OCI-LY7 (cell line): ENCODE results near the gene CXCL14. TPM values are rescaled to one million over a fixed set of nuclear protein-coding genes. Genes with fewer than 3 reads are reported as not detected.

Experiments used
- BruUV-seq: library from RNA; stranded (reverse); fragments of 400-500 nt; replicated peaks from 2 replicates; lab custom pipeline; 2021; lab: Mats Ljungman, UMichigan
- CTCF ChIA-PET: fragments of 300-600 bp; sonication (Branson Sonifier 250); formaldehyde crosslinking; loops from one replicate; lab custom pipeline; 2022; ENCODE audit warnings: antibody characterized with exemption; ENCODE audit not compliant: unreplicated experiment; lab: Charles Lee
- POLR2A ChIA-PET: fragments of 300-600 bp; sonication (Branson Sonifier 250); formaldehyde crosslinking; loops from one replicate; lab custom pipeline; 2022; ENCODE audit warnings: antibody characterized with exemption; lab: Charles Lee
- DNase-seq: peaks from one replicate; pipeline ENCODE4 v3.0.0-alpha.2; 2015; ENCODE audit warnings: low spot score
- H2AFZ ChIP-seq: fragments of 200-600 bp; sonication (generic), shearing (Covaris generic); 2 replicates; pipeline ENCODE4 v1.6.1; 2014; ENCODE audit warnings: mild to moderate bottlenecking, antibody characterized with exemption, low read length, moderate library complexity
- H3K27ac ChIP-seq: fragments of 200-600 bp; sonication (generic); 2 replicates; pipeline ENCODE4 v1.5.1; 2014; ENCODE audit warnings: mixed run types, low read depth, mild to moderate bottlenecking, moderate library complexity, low read length, inconsistent platforms; ENCODE audit not compliant: poor library complexity, severe bottlenecking
- H3K36me3 ChIP-seq: fragments of 200-600 bp; sonication (generic); 2 replicates; pipeline ENCODE4 v1.6.1; 2014; ENCODE audit warnings: mild to moderate bottlenecking, antibody characterized with exemption, low read length, moderate library complexity, mixed read lengths; ENCODE audit not compliant: insufficient read depth
- H3K4me1 ChIP-seq: fragments of 200-600 bp; sonication (generic); 2 replicates; pipeline ENCODE4 v1.5.1; 2014; ENCODE audit warnings: mild to moderate bottlenecking, low read length; ENCODE audit not compliant: insufficient read depth, poor library complexity, severe bottlenecking
- H3K4me2 ChIP-seq: fragments of 200-600 bp; sonication (generic); 2 replicates; pipeline ENCODE4 v1.6.1; 2014; ENCODE audit warnings: mild to moderate bottlenecking, low read length
- H3K4me3 ChIP-seq: fragments of 200-600 bp; sonication (generic); 2 replicates; pipeline ENCODE4 v1.5.1; 2014; ENCODE audit warnings: mild to moderate bottlenecking, low read depth, low read length; ENCODE audit not compliant: poor library complexity, severe bottlenecking
- H3K79me2 ChIP-seq: fragments of 200-600 bp; sonication (generic); 2 replicates; pipeline ENCODE4 v1.6.1; 2016; ENCODE audit warnings: low read depth, mild to moderate bottlenecking, low read length, moderate library complexity, mixed read lengths; ENCODE audit not compliant: insufficient read depth
- H3K9me2 ChIP-seq: fragments of 200-600 bp; sonication (generic); 2 replicates; pipeline ENCODE4 v1.6.1; 2016; ENCODE audit warnings: mild to moderate bottlenecking, low read length, mixed read lengths; ENCODE audit not compliant: insufficient read depth
- H3K9me3 ChIP-seq: fragments of 200-600 bp; sonication (generic); 2 replicates; pipeline ENCODE4 v1.6.1; 2014; ENCODE audit warnings: mild to moderate bottlenecking, mixed run types, low read length, mixed read lengths
- H4K20me1 ChIP-seq: fragments of 200-600 bp; sonication (generic); 2 replicates; pipeline ENCODE4 v1.6.1; 2014; ENCODE audit warnings: mild to moderate bottlenecking, antibody characterized with exemption, low read length, moderate library complexity, mixed read lengths; ENCODE audit not compliant: insufficient read depth
- EZH2phosphoT487 ChIP-seq: fragments of 200-600 bp; sonication (generic); IDR thresholded peaks from 2 replicates; pipeline ENCODE4 v1.6.1; 2018; ENCODE audit warnings: low read depth, borderline replicate concordance, mild to moderate bottlenecking, mixed run types, antibody characterized with exemption, low read length, moderate library complexity, mixed read lengths
- intact Hi-C: fragments of 100-400 bp; cut with micrococcal nuclease; formaldehyde crosslinking; loops from one replicate; pipeline ENCODE4 v1.10.0; 2022; ENCODE audit not compliant: unreplicated experiment
- total RNA-seq, 2 experiments: library from RNA; depleted of rRNA in 1 of 2; stranded (reverse); fragments of >200 nt in 1 of 2; shearing (Covaris generic) in 1 of 2; gene quantifications; 2 replicates each; pipeline ENCODE4 v1.2.3, GENCODE V29; 2014 to 2022
- TF ChIP-seq, protein P1 (sequence below): fragments of 200-600 bp; sonication (generic); conservative IDR thresholded peaks from 2 replicates; pipeline ENCODE4 v1.5.1; 2014; ENCODE audit warnings: mild to moderate bottlenecking, antibody characterized with exemption, low read length, moderate library complexity, mixed read lengths

The CXCL14 gene
- total RNA-seq, 2 experiments from 2014 or later, result not detected

DNA sequence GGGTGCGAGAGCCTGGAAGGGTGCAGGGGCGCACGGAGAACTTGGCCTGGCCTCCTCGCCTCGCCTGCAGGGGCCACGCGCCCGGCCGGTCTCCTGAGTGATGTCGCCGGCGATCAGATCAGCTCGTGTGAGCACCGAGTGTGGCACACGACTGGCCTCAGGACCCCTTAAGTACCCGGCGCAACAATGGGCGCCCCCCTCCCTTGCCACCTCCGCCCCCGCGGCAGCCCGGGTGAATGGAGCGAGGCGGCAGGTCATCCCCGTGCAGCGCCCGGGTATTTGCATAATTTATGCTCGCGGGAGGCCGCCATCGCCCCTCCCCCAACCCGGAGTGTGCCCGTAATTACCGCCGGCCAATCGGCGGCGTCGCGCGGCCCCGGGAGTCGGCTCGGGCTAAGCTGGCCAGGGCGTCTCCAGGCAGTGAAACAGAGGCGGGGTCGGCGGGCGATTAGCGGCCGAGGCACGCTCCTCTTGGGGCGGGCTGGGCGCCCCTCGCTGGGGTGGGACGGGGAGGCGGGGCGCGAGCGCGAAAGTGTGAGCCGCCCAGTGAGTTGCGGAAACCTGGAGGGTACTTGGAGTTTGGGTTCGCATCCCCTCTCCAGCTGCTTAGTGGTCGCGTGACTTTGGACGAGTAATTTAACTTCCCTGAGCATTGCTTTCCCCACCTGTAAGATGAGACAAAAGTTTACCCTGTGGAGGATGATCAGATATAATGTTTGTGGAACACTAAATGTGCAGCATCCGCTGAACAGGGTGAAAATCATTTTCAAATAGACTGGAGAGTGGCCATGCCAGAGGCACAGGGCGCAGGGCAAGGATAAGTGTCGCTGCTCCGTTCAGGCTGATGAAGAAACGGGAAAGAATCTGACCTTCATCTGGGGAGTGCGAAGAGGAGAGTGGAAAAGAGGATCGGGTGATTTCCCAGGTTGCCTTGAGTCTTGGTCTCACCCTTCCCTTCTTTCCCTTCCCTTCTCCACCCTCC, 42.7 kb downstream of the CXCL14 start, which contains the start of gene NEUROG1:
TSS of gene NEUROG1 (minus strand) at position 145 of the 982 bp plus-strand sequence. CDS start 274 bp downstream, outside the sequence.
- H3K79me2 ChIP-seq, result no peaks in the 10 kb centered on the region
- no peaks in the 10 kb centered on the region for H4K20me1 ChIP-seq
- H3K4me2 ChIP-seq, result no peak within 1 kb of the TSS
- H3K4me1 ChIP-seq, result no peaks in the 10 kb centered on the region
- H2AFZ ChIP-seq, result no peak within 1 kb of the TSS
- no peaks in the 10 kb centered on the region for H3K9me3 ChIP-seq
- POLR2A ChIA-PET, result no interaction called here
- H3K9me2 ChIP-seq, result no peaks in the 10 kb centered on the region
- DNase-seq, result no peak
- TF ChIP-seq EZH2phosphoT487, result no peak
- TF ChIP-seq, protein P1, sequence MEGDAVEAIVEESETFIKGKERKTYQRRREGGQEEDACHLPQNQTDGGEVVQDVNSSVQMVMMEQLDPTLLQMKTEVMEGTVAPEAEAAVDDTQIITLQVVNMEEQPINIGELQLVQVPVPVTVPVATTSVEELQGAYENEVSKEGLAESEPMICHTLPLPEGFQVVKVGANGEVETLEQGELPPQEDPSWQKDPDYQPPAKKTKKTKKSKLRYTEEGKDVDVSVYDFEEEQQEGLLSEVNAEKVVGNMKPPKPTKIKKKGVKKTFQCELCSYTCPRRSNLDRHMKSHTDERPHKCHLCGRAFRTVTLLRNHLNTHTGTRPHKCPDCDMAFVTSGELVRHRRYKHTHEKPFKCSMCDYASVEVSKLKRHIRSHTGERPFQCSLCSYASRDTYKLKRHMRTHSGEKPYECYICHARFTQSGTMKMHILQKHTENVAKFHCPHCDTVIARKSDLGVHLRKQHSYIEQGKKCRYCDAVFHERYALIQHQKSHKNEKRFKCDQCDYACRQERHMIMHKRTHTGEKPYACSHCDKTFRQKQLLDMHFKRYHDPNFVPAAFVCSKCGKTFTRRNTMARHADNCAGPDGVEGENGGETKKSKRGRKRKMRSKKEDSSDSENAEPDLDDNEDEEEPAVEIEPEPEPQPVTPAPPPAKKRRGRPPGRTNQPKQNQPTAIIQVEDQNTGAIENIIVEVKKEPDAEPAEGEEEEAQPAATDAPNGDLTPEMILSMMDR, result no peak
- no peak within 1 kb of the TSS for H3K4me3 ChIP-seq
- CTCF ChIA-PET, result no interaction called here
- intact Hi-C loops, result loop anchor here (5.0 kb wide), 1 partner anchor 59 kb away; no protein-coding TSS in a partner anchor
- H3K27ac ChIP-seq, result no peak within 1 kb of the TSS
- no peaks in the 10 kb centered on the region for H3K36me3 ChIP-seq
- BruUV-seq, result no TSS peak

DNA sequence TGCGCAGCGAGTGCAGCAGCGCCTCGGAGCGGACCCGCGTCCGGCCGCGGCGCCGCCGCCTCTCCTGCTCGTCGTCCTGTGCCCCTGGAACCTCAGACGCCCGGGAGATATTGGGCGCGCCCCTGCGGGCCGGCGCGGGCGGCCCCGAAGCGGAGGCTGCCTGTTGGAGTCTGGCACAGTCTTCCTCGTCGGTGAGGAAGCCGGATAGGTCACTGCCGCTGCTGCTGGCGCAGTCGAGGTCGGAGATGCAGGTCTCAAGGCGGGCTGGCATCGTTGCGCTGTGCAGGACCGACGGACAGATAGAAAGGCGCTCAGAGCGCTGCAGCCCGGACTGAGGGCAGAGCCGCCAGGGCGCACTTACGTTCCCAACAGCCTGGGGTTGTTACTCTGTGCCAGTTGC, 43.4 kb downstream of the CXCL14 start:
- Histone ChIP-seq H3K4me3 (no peak overlapping the region), H3K4me1 (no peaks in the 10 kb centered on the region), H3K4me2 (no peak overlapping the region), H3K9me2 (no peaks in the 10 kb centered on the region), H3K79me2 (no peaks in the 10 kb centered on the region), H3K36me3 (no peaks in the 10 kb centered on the region), H4K20me1 (no peaks in the 10 kb centered on the region), H3K27ac (no peak overlapping the region), H2AFZ (no peak overlapping the region), H3K9me3 (no peaks in the 10 kb centered on the region)
- ChIA-PET POLR2A (no interaction called here), CTCF (no interaction called here)
- TF ChIP-seq EZH2phosphoT487, result no peak
- TF ChIP-seq, protein P1, result no peak
- BruUV-seq, result no TSS peak
- no peak for DNase-seq
- intact Hi-C loops, result loop anchor here (5.0 kb wide), 1 partner anchor 58 kb away; no protein-coding TSS in a partner anchor
